IMR-90 (cell line): Measurements from ENCODE around the gene NEUROD2.

Experiments used
- MXI1 ChIP-seq: IDR thresholded peaks from 2 replicates; pipeline ENCODE4 v1.6.1; 2012; ENCODE audit warnings: low read depth, mild to moderate bottlenecking, low read length, moderate library complexity, borderline replicate concordance
- POLR2A ChIP-seq: IDR thresholded peaks from 2 replicates; pipeline ENCODE4 v1.6.1; 2012; ENCODE audit warnings: mild to moderate bottlenecking, low read depth, low read length
- TF ChIP-seq, protein P1 (sequence below): conservative IDR thresholded peaks from 2 replicates; pipeline ENCODE4 v1.5.1; 2012; ENCODE audit warnings: mild to moderate bottlenecking, low read depth, low read length, improper control_type of control experiment

- no peak for TF ChIP-seq POLR2A
- TF ChIP-seq, protein P1, sequence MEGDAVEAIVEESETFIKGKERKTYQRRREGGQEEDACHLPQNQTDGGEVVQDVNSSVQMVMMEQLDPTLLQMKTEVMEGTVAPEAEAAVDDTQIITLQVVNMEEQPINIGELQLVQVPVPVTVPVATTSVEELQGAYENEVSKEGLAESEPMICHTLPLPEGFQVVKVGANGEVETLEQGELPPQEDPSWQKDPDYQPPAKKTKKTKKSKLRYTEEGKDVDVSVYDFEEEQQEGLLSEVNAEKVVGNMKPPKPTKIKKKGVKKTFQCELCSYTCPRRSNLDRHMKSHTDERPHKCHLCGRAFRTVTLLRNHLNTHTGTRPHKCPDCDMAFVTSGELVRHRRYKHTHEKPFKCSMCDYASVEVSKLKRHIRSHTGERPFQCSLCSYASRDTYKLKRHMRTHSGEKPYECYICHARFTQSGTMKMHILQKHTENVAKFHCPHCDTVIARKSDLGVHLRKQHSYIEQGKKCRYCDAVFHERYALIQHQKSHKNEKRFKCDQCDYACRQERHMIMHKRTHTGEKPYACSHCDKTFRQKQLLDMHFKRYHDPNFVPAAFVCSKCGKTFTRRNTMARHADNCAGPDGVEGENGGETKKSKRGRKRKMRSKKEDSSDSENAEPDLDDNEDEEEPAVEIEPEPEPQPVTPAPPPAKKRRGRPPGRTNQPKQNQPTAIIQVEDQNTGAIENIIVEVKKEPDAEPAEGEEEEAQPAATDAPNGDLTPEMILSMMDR: no peak
- no peak for TF ChIP-seq MXI1
These were observed 11.7 kb downstream of the NEUROD2 start for GRCh38 chr17:39595928-39596510.
